Fibroblast of pulmonary artery (primary cell): ENCODE results near the gene MGAT4B.
A peak's percentile ranks its signal among the peaks of the same experiment; 100 is the strongest.

Experiments
- DNase-seq: peaks from one replicate; pipeline ENCODE4 v3.0.0-alpha.2; 2010; ENCODE audit warnings: low read depth
- H3K4me3 ChIP-seq: replicated peaks from 2 replicates; pipeline ENCODE4 v1.5.1; 2011; ENCODE audit warnings: low read depth, mild to moderate bottlenecking, control low read depth, low read length, moderate library complexity
- TF ChIP-seq, protein P1 (sequence below): IDR thresholded peaks from 2 replicates; pipeline ENCODE4 v1.5.1; 2011; ENCODE audit warnings: mild to moderate bottlenecking, control low read depth, low read length, inconsistent platforms; ENCODE audit errors: missing control alignments

MGAT4B gene

DNA sequence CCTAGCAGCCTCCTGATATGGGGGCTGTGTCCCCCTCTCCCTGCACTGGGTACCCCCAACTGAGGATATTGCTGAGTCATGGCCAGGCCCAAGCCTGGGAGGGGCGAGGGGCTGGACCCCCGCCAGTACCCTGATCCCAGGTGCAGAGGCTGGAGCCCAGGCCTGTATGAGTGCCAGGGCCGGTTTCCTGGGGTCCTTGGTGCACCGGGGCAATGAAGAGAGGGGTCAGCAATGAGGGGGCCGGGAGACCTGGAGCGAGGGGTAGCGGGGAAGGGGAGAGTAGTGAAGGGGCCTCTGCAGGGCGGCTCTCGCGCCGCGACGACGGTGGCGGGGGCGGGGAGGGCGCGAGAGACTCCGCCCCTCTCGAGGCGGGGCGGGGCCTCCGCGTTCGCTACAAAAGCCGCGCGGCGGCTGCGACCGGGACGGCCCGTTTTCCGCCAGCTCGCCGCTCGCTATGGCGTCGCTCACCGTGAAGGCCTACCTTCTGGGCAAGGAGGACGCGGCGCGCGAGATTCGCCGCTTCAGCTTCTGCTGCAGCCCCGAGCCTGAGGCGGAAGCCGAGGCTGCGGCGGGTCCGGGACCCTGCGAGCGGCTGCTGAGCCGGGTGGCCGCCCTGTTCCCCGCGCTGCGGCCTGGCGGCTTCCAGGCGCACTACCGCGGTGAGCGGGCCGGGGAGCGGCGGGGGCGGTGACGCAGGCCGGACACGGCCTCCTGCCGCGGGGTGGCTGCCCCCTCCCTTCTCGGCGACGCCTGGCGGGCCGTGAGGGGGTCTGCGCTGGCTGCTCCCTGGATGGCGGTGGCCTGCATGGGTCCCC lies 14.0 kb upstream of the MGAT4B start, which contains the start of gene SQSTM1:
Gene SQSTM1, plus strand, starts transcription at position 423 of the 815 bp plus-strand sequence. Its CDS starts 32 bp downstream, at position 455.
- H3K4me3 ChIP-seq: peak within 1 kb of the TSS; percentile 86
- peak; percentile 88 for DNase-seq
- TF ChIP-seq, protein P1, sequence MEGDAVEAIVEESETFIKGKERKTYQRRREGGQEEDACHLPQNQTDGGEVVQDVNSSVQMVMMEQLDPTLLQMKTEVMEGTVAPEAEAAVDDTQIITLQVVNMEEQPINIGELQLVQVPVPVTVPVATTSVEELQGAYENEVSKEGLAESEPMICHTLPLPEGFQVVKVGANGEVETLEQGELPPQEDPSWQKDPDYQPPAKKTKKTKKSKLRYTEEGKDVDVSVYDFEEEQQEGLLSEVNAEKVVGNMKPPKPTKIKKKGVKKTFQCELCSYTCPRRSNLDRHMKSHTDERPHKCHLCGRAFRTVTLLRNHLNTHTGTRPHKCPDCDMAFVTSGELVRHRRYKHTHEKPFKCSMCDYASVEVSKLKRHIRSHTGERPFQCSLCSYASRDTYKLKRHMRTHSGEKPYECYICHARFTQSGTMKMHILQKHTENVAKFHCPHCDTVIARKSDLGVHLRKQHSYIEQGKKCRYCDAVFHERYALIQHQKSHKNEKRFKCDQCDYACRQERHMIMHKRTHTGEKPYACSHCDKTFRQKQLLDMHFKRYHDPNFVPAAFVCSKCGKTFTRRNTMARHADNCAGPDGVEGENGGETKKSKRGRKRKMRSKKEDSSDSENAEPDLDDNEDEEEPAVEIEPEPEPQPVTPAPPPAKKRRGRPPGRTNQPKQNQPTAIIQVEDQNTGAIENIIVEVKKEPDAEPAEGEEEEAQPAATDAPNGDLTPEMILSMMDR: no peak

DNA sequence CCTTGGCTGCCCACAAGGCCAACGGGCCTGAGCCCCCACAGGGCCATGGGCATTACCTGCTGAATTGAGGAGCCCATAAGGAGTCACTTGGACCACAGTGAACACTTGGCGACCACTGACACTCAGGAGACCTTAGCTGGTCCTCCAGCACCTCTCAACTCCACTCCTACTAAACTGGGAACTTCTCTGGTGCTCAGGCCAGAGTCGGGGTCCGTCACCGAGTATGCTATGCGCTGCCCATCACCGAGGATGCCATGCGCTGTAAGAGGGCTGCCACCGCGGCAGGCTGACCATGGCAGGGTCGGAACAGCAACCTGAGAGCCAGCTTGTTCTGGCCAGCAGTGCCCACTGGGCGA lies 13.4 kb upstream of the MGAT4B start:
- DNase-seq: no peak
- H3K4me3 ChIP-seq: peak overlapping the region; percentile 86
- TF ChIP-seq, protein P1: no peak

DNA sequence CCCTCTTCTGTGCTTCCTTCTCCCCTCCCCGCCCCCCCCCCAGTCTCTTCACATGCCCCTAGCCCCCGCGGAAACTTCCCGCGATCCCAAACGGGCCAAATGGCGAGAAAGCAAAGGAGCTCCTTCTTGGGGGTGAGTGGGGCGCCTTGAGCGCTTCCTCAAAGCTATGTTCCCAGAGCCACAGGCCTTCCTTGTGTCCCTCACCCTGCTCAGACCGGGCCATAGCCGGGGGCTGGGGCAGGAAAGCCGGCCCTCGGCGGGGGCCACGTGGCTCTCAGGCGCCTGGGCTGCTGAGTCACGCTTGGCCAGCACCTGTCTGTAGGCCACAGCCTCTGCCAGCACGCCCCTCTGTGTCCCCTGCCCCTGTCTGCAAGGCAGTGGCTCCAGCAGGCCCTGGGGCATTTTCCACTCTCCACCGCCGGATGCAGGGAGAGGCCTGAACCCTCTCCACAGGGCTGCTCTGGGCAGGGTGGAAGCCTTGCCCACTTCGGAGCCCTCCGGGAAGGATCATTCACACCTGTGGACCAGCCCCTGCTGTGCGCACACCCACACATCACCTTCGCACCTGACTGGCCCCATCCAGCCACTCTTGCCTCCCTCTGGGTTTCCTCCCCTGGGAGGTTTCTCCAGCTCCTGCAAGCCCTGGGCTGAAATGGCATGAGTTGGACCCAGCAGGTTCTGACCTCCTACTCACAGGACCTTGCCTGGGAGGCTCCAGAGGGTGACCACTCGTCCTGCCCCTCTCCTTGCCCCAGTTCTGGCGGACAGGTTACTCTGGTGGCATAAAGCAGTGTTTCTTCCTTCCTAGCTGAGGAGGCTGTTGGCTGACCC lies 12.8 kb upstream of the MGAT4B start:
- H3K4me3 ChIP-seq: peak overlapping the region; percentile 36
- TF ChIP-seq, protein P1: no peak
- peak; percentile 82 for DNase-seq

DNA sequence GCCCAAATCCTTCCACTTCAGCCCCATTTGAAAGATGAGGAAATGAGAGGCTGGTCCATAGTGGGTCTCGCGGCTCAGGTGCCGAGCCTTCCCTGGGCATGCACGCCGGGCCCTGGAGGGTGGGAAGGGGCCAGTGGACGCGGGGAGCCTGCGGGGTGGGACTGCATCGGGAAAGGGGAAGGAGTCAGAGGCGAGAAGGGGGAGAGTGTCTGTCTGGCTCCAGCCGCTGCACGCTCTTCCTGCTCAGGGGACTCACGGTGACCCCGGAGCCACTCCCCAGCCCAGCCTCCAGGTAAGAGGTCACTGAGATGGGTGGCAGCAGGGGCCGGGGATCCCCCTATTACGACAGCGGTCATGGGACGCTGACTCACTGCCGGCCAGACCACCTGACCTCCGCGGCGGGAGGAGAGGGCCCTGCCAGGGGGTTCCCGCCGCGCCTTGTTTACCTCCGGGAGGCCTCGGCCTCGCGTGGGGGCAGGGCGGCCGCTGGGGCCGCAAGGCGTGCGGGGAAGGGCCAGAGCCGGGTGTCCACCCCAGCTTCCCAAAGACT lies 12.2 kb upstream of the MGAT4B start:
- H3K4me3 ChIP-seq: peak overlapping the region; percentile 36
- TF ChIP-seq, protein P1: no peak
- peak; percentile 96 for DNase-seq

DNA sequence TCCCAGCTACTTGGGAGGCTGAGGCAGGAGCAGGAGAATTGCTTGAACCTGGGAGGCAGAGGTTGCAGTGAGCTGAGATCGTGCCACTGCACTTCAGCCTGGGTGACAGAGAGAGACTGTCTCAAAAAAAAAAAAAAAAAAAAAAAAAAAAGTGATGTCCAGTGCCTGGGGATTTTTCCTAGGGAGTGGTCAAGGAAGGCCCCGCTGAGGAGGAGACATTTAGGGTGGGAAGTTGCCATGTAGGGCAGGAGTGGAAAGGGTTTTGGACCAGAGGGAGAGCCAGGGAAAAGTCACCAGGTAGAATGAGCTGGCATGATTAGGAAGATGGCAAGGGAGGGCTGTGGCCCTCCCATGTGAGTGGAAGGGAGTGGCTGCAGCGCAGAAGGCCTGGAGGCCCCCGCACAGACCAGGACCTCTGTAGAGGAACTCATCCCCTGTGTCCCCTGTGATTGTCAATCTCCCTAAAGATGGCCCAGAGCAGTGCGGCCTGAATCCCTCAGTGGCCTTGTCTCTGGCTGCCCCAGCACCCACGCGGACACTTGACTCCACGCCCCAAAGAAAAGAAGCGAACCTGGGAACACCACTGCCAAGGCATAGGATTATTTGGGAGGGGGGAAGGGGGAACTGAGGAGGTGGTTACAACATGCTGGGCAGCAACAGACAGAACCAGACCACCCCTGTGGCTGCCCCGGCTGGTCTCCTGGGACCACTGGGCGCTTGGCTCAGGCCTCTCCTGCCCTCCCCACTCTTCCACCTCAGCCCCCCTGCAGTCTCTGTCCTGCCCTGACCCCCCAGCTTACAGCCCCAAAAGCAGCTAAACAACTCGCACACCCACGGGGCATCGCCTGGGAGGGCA lies 11.5 kb upstream of the MGAT4B start:
- peak overlapping the region; percentile 23 for H3K4me3 ChIP-seq
- TF ChIP-seq, protein P1: no peak
- no peak for DNase-seq

DNA sequence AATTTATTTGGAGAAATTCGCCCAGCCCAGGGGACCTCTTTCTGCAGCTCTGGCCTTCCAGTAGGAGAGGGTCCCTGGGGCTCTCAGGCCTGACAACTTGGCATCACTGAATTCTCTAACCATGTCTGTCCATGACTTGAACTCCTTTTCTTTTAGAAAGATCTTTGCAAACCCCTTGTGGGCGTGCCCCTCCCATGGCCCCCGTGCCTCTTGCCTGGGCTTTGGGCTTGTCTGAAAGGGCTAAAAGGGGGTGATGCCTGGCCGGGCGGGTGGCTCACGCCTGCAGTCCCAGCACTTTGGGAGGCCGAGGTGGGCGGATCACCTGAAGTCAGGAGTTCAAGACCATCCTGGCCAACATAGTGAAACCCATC lies 10.8 kb upstream of the MGAT4B start:
- TF ChIP-seq, protein P1: no peak
- peak overlapping the region; percentile 17 for H3K4me3 ChIP-seq
- no peak for DNase-seq
